Esophagus muscularis mucosa (tissue), 3 donors: Measurements from ENCODE around the gene FARSB.

Source experiments
- CTCF ChIP-seq, 3 experiments: fragments of 200-600 bp in 2 of 3; fragments of 450-650 bp in 1 of 3; sonication (generic) in 2 of 3; IDR thresholded peaks; one replicate each; pipeline ENCODE4 v1.5.1; 2017 to 2019; ENCODE audit warnings: antibody characterized with exemption in 3 of 3, mild to moderate bottlenecking in 2 of 3, moderate library complexity in 1 of 3
- POLR2A ChIP-seq: fragments of 450-650 bp; IDR thresholded peaks from one replicate; pipeline ENCODE4 v1.6.1; 2017; ENCODE audit warnings: antibody characterized with exemption, moderate library complexity, mild to moderate bottlenecking, low read depth
- POLR2AphosphoS5 ChIP-seq, 2 donors: sonication (generic); formaldehyde crosslinking; IDR thresholded peaks; one replicate each; pipeline ENCODE4 v1.6.1; 2017; ENCODE audit warnings: antibody characterized with exemption in 2 of 2

GRCh38 chr2:222686086-222686750 is 30.3 kb upstream of the FARSB start:
- TF ChIP-seq POLR2AphosphoS5 (IDR thresholded peaks at IDR 0.05): no peak
- no peak for TF ChIP-seq CTCF (IDR thresholded peaks at IDR 0.05)
- TF ChIP-seq POLR2A: no peak
